Epithelial cell of proximal tubule (primary cell): ENCODE data around the gene C1QTNF4. TPM values are rescaled to one million over a fixed set of nuclear protein-coding genes. Genes with fewer than 3 reads are reported as not detected.
"Not testable (repeated sequence)": the region's sequence is repeated elsewhere in the genome, so short reads cannot be mapped to it uniquely, and the experiment has no call there.

Source experiments
- DNase-seq: peaks from one replicate; pipeline ENCODE4 v3.0.0-alpha.2; 2011; ENCODE audit warnings: low read depth
- H3K4me3 ChIP-seq: 2 replicates; pipeline ENCODE4 v1.5.1; 2011; ENCODE audit warnings: low read depth, mild to moderate bottlenecking, low read length
- CTCF ChIP-seq: conservative IDR thresholded peaks from 2 replicates; pipeline ENCODE4 v1.5.1; 2012; ENCODE audit warnings: low read depth, mild to moderate bottlenecking, low read length
- total RNA-seq: library from RNA; depleted of rRNA; stranded (reverse); fragments of >200 nt; gene quantifications from 2 replicates; pipeline ENCODE4 v1.2.3, GENCODE V29; 2015

The C1QTNF4 gene
- total RNA-seq, 1 donor from 2014 or later: 3.1 TPM

- TF ChIP-seq CTCF: peak; percentile 64
- H3K4me3 ChIP-seq: peak within 1 kb of the TSS; percentile 79
- no peak for DNase-seq
Measured at GRCh38 chr11:47552566-47553405, 41.4 kb downstream of the C1QTNF4 start, which contains the start of gene CELF1. Gene CELF1 (minus strand): TSS chr11:47553132. CDS start chr11:47499523, 53,609 bp downstream.

GRCh38 chr11:47552056-47552565 lies 42.1 kb downstream of the C1QTNF4 start:
- DNase-seq: no peak
- TF ChIP-seq CTCF: no peak
- peak overlapping the region; percentile 79 for H3K4me3 ChIP-seq

GRCh38 chr11:47551086-47551485 lies 43.1 kb downstream of the C1QTNF4 start:
- peak overlapping the region; percentile 79 for H3K4me3 ChIP-seq
- DNase-seq: no peak
- peak; percentile 56 for TF ChIP-seq CTCF

GRCh38 chr11:47550288-47551047 lies 43.7 kb downstream of the C1QTNF4 start:
- TF ChIP-seq CTCF: no peak
- H3K4me3 ChIP-seq: no peak overlapping the region
- peak; percentile 59 for DNase-seq

GRCh38 chr11:47546274-47546673 lies 47.9 kb downstream of the C1QTNF4 start:
- not testable (repeated sequence) for H3K4me3 ChIP-seq, DNase-seq

- no peak overlapping the region for H3K4me3 ChIP-seq
- TF ChIP-seq CTCF: no peak
- DNase-seq: no peak
Measured at GRCh38 chr11:47545298-47545697, 48.9 kb downstream of the C1QTNF4 start.

- TF ChIP-seq CTCF: no peak
- no peak overlapping the region for H3K4me3 ChIP-seq
- DNase-seq: no peak
Measured at GRCh38 chr11:47541070-47541469, 53.1 kb downstream of the C1QTNF4 start.
